Ovary (tissue), 3 donors: ENCODE measurements around the gene SHOX.

ENCODE experiments used
- POLR2A ChIP-seq: fragments of 450-650 bp; IDR thresholded peaks from one replicate; pipeline ENCODE4 v1.6.1; 2017; ENCODE audit warnings: antibody characterized with exemption, mild to moderate bottlenecking, moderate library complexity
- TF ChIP-seq, protein P1 (sequence below), 3 donors: fragments of 450-650 bp in 2 of 3; fragments of 200-600 bp in 1 of 3; IDR thresholded peaks; one replicate each; pipeline versions ENCODE4 v1.5.1 to v1.8.0; 2016 to 2022; ENCODE audit warnings: antibody characterized with exemption in 3 of 3, mild to moderate bottlenecking in 1 of 3
- donor health status: DM: no; HTN: no; CAD: no.

- no peak for TF ChIP-seq POLR2A
- TF ChIP-seq, protein P1, sequence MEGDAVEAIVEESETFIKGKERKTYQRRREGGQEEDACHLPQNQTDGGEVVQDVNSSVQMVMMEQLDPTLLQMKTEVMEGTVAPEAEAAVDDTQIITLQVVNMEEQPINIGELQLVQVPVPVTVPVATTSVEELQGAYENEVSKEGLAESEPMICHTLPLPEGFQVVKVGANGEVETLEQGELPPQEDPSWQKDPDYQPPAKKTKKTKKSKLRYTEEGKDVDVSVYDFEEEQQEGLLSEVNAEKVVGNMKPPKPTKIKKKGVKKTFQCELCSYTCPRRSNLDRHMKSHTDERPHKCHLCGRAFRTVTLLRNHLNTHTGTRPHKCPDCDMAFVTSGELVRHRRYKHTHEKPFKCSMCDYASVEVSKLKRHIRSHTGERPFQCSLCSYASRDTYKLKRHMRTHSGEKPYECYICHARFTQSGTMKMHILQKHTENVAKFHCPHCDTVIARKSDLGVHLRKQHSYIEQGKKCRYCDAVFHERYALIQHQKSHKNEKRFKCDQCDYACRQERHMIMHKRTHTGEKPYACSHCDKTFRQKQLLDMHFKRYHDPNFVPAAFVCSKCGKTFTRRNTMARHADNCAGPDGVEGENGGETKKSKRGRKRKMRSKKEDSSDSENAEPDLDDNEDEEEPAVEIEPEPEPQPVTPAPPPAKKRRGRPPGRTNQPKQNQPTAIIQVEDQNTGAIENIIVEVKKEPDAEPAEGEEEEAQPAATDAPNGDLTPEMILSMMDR (IDR thresholded peaks at IDR 0.05): no peak
Observed at GRCh38 chrX:627995-628394, 2.6 kb upstream of the SHOX start.
